HG03097 (cell line): ENCODE results near the gene TRPM3.

ENCODE experiments used
- ATAC-seq: cut with Tn5 transposase; IDR thresholded peaks from one replicate; pipeline ENCODE4 v1.9.1; 2021; ENCODE audit not compliant: unreplicated experiment, low FRiP score

TRPM3 gene

DNA sequence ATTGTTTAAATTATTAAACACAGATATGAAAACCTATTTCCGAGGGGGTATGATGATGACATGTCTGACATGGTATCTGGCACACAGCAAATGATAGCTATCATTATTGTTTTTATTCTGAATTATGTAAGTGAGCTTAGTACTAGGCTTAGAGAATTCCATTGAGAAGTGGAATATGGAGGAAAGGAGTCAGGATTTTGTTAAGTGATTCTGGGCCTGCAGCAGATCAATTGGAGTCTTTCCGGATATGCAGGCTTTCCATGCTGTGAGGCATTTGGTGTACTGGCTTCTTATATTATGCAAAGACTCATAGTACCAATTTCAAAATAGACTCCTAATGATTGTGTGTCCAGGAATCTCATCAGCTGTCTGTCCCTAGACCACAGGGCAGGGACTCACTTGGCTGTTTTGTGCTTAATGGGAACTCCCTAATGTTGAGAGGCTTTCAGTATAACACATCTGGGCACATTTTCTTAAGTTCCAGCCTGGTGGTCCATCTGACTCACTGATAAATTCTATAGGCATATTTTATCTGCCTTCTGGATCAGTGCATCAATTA lies 527.0 kb downstream of the TRPM3 start:
- no peak for ATAC-seq

DNA sequence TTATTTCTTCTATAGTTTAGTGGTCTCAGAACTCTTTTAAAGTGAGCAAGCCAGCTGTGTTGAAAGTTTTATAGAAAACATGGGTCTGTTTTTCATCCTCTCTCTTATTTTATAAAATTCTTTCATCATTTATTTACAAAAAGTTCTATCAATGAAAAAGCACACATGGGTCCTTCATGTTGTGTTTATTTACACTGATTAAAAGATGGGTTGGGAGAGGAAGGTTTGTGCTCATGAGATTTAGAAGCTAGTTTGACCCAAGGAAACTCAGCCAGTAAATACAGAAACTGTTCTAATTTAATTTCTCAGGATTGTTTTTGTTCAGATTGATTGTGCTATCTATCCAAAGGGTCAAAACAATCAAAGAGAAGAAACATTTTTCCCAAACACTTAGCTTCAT lies 528.2 kb downstream of the TRPM3 start:
- no peak for ATAC-seq

DNA sequence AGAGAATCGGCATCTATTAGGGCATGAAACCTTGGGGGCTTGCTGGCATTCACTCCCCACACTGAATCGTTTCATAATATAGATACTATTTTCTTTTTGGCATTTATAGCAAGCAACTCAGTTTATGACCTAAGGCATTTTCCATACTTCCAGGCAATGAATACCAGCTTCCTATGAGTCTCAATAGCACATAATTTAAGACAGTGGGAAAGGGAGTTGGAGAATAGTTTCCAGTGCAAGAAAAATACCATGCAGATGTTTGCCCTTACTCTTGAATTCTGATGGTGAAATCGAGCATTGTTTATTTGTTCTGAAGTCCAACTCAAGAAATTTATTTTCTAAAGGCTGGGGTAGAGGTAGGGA lies 531.1 kb downstream of the TRPM3 start:
- no peak for ATAC-seq

DNA sequence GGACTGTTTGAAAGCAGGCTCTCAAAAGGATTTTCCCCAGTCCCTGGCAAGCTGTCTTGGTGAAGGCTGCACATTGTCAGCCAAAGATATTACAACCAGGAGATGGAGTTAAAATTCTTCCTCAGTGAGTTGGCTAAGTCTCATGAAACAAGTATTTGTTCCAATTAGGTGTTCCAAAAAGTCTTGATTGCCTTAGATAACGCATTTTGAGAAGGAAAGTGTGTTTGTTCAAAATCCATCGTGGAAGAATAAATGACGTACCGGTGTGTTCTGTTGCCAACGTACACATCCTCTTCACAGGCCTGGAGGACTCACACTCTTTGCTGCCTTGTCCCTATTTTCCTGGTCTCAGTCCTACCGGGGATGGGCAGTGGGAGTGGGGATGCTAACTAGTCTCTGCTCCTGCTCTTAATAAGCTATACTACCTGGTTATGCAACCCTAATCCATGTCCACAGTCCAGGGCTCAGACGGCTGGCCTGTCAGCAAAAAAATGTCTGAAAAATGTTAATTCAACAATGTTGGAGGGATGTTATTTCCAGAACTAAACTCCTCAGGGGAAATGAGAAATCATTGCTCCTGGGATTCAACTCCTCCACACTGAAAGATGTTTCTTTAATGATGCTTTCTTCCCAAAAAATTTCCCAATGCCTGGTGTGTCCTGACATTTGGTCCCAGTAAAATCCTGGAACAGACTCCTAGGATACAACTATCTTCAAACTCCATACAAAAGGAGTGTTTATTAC lies 531.7 kb downstream of the TRPM3 start:
- ATAC-seq: no peak

- ATAC-seq: no peak
These were observed 532.4 kb downstream of the TRPM3 start for GRCh38 chr9:70588999-70589398.

- no peak for ATAC-seq
These were observed 533.0 kb downstream of the TRPM3 start for GRCh38 chr9:70588381-70588780.

- no peak for ATAC-seq
These were observed 534.2 kb downstream of the TRPM3 start for GRCh38 chr9:70587201-70587600.

DNA sequence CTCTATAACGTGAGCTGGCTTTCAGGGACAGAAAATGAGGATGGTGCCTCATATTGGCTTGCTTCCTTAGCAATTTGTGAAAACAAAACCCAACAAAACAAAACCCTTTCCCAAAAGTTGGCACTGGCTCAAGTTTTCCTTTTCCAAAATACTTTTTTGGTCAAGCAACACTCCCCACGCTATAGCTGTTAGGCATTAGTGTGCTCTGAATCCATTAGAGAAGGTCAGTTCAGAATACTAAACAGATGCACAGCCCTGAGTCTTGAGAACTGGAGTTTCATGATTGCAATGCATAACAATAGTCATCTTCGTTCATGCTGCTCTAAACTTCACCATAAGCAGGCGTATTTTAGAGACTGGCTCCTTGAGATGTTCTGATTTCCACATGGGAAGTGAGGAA lies 534.9 kb downstream of the TRPM3 start:
- no peak for ATAC-seq

DNA sequence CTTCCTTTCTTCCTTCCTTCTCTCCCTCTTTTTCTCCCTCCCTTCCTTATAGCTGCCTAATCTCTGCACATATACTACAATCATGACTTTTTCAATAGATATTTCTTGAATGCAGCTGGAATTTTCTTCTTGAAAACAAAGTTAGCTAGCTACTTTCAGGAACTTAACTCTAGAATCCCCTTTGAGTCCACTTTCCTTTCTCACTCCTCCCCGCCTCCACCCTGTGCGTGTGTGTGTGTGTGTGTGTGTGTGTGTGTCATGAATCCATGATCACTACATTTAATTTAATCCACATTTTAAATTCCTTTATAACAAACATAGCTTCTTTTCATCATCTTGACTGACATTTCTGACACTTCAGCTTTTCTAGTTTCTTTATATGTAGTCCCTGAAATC lies 539.5 kb downstream of the TRPM3 start:
- ATAC-seq: no peak

DNA sequence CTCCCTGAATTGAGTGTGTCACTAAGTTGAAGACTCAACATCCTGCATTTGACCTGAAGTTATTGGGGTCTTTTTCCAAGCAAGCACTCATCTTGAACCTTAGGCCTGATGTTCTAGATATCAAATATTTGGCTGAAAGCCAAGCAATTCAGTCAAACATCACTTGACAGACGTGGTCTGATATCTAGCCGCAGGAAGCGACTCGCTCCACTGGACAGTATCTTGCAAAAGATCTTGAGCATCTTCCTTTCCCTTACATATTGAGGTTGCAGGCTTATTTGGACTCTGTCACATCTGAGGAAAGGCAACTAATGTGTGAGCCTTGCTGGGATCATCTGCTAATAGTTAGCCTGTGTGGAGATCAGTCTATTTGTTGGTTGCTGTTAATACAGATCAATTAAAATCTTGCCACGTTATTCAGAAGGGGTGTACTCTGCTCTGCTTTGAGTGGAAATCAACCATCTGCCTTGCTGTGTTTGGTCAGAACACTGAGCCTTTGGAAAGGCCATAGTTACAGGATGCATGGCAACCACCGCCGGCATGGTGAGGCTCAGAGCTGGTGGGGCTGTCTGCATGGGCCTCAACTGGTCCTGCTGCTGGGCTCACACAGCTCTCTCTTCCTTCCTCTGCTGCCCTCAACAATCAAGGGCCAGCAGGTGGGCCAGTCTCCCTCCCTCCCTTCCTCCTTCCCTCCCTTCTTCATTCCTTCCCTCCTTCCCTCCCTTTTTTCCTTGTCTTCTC lies 540.0 kb downstream of the TRPM3 start:
- no peak for ATAC-seq

DNA sequence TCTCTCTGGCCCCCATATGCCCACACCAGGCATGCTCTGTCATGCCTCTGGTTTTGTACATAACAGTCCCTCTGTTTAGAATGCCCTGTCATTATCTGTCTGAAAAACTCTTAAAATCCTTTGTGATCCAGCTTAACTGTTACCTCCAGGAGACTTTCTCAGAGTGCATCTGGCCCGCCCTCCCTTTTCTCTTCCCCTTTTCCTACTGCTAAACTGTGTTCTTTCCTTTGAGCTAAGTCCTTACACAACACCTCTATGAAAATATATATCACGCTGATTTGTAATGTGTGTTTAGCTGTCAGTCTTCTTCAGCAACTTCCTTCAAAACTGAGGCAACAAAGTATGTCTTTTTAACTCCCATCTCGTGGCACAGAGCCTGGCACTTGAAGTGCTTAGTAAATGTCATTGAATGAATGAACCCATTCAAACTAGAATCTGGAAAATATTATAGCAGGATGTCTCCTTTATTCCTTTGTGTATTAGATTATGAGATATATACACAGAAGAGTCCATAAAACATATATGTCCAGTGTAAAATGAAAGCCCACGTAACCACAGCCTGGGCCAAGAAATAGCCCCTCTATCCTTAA lies 540.7 kb downstream of the TRPM3 start:
- ATAC-seq: no peak

DNA sequence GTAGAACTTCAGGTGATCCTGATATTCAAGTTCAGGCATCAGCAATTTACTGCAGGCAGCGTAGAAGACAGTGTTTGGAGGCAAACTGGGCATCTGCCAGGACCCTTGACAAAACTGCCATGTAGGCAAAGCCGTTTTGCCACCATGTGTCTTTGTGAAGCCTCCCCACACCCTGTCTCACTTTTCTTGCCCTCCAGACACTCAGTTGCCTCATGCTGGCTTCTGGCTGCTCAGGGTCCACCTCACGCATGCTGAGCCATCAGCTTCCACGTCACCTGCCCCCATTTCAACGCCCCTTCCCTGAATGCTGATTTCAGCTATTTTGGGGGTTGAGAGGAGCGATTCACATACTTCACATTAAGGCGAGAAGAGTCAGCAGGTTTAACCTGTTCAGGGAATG lies 541.7 kb downstream of the TRPM3 start:
- no peak for ATAC-seq

DNA sequence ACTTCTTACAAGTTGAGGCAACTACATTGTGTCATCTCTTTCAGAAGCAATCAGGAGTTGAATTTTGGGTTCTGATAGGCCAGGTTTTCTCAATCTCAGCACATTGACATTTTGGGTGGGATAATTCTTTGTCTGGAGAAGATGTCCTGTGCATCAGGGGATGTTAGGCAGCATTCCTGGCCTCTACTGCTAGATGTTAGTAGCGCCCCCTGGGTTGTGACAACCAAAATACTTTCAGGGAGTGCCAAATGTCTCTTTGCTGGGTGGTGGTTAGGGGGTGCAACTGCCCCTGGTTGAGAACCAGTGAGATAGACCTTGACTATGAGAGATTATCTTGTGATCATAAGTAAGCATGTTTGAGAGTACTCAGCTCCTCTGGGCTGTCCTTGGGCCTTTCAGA lies 542.7 kb downstream of the TRPM3 start:
- no peak for ATAC-seq

DNA sequence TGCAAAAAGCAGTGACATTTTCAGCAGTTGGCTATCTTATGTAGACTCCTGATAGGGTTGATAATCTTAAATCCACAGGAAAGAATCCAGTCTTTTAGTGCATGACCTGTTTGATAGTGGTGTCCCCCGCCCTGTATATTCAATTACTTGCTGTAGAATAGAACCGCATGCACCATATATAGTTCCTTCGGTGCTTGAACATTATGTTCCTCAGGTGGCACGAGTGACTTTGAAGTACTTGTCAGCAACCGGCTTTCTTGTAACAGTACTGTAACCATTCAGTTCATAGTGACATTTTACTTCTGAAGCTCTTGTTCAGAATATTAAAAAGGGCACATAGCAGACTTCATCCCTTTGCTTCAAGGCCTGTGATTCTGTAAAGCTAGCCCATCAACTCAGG lies 543.8 kb downstream of the TRPM3 start:
- ATAC-seq: no peak

GRCh38 chr9:70576116-70576515 lies 545.3 kb downstream of the TRPM3 start:
- no peak for ATAC-seq

GRCh38 chr9:70574151-70574837 lies 547.1 kb downstream of the TRPM3 start:
- no peak for ATAC-seq

DNA sequence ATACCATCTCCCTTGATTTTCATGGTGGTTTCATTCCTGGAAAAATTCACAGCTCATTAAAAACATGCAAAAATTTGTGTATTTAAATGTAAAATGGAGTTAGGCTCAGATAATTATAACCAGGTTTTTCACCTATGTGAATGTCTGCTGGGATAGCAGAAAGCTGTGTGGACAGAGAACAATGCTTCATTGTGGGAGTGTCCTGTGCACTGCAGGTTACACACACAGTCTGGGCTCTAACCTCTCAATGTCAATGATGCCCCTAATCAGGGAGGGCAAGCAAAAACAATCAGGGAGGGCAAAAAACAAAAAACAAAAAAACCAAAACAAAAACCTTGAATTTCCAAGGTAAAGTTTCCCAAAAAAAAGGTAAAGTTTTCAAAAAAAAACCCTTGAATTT lies 548.1 kb downstream of the TRPM3 start:
- no peak for ATAC-seq

GRCh38 chr9:70571258-70571657 lies 550.2 kb downstream of the TRPM3 start:
- no peak for ATAC-seq

GRCh38 chr9:70569791-70570190 lies 551.6 kb downstream of the TRPM3 start:
- no peak for ATAC-seq

GRCh38 chr9:70569070-70569772 lies 552.2 kb downstream of the TRPM3 start:
- no peak for ATAC-seq
